HG02884 (cell line): Measurements from ENCODE around the gene OR2A5.
"Not testable (repeated sequence)": the region's sequence is repeated elsewhere in the genome, so short reads cannot be mapped to it uniquely, and the experiment has no call there.

Experiments used
- ATAC-seq: cut with Tn5 transposase; IDR thresholded peaks from one replicate; pipeline ENCODE4 v1.9.1; 2021; ENCODE audit warnings: mild to moderate bottlenecking, moderate library complexity; ENCODE audit not compliant: unreplicated experiment

The OR2A5 gene

GRCh38 chr7:144032985-144033709 lies 15.6 kb upstream of the OR2A5 start:
- no peak for ATAC-seq

GRCh38 chr7:144035385-144035784 lies 13.4 kb upstream of the OR2A5 start:
- ATAC-seq: no peak

- ATAC-seq: no peak
Measured at GRCh38 chr7:144036302-144036885, 12.4 kb upstream of the OR2A5 start.

GRCh38 chr7:144037414-144038035 lies 11.2 kb upstream of the OR2A5 start:
- no peak for ATAC-seq

- ATAC-seq: no peak
Measured at GRCh38 chr7:144038887-144039286, 9.9 kb upstream of the OR2A5 start.

GRCh38 chr7:144049491-144049890 lies 743 bp downstream of the OR2A5 start:
- no peak for ATAC-seq

GRCh38 chr7:144050093-144050492 lies 1.3 kb downstream of the OR2A5 start:
- no peak for ATAC-seq

GRCh38 chr7:144050884-144051283 lies 2.1 kb downstream of the OR2A5 start:
- ATAC-seq: not testable (repeated sequence)

GRCh38 chr7:144057954-144058353 lies 9.2 kb downstream of the OR2A5 start:
- ATAC-seq: no peak

- no peak for ATAC-seq
Measured at GRCh38 chr7:144063710-144064109, 15.0 kb downstream of the OR2A5 start.

GRCh38 chr7:144069511-144069910 lies 20.8 kb downstream of the OR2A5 start, which contains the start of gene OR2A25:
OR2A25 (plus strand) TSS chr7:144069811; CDS start chr7:144074220, 4,409 bp downstream.
- no peak for ATAC-seq

- no peak for ATAC-seq
Measured at GRCh38 chr7:144069953-144070352, 21.2 kb downstream of the OR2A5 start.

- ATAC-seq: no peak
Measured at GRCh38 chr7:144074374-144074773, 25.6 kb downstream of the OR2A5 start.

- ATAC-seq: no peak
Measured at GRCh38 chr7:144085978-144086377, 37.2 kb downstream of the OR2A5 start, which contains the start of gene OR2A12. OR2A12 (plus strand) TSS chr7:144086278; CDS start chr7:144095108, 8,830 bp downstream.

GRCh38 chr7:144086730-144087129 lies 38.0 kb downstream of the OR2A5 start:
- ATAC-seq: no peak

GRCh38 chr7:144087230-144087629 lies 38.5 kb downstream of the OR2A5 start:
- ATAC-seq: no peak

GRCh38 chr7:144090667-144091066 lies 41.9 kb downstream of the OR2A5 start:
- no peak for ATAC-seq

GRCh38 chr7:144098776-144099175 lies 50.0 kb downstream of the OR2A5 start:
- no peak for ATAC-seq

GRCh38 chr7:144100607-144101006 lies 51.9 kb downstream of the OR2A5 start:
- ATAC-seq: no peak

- ATAC-seq: no peak
Measured at GRCh38 chr7:144102041-144102440, 53.3 kb downstream of the OR2A5 start.

GRCh38 chr7:144105211-144105610 lies 56.5 kb downstream of the OR2A5 start:
- ATAC-seq: no peak
